K562 (cell line): Measurements from ENCODE around the gene COL5A1.

Experiments used
- CC2D1A ChIP-seq: fragments of 450-650 bp; IDR thresholded peaks from 2 replicates; pipeline ENCODE4 v1.6.1; 2017; ENCODE audit warnings: mild to moderate bottlenecking
- EZH2 ChIP-seq: IDR thresholded peaks from 2 replicates; pipeline ENCODE4 v1.6.1; 2012; ENCODE audit warnings: low read depth, mild to moderate bottlenecking, inconsistent platforms, low read length, borderline replicate concordance
- MEF2A ChIP-seq: IDR thresholded peaks from 2 replicates; pipeline ENCODE4 v1.6.1; 2011; ENCODE audit warnings: low read depth, mild to moderate bottlenecking, low read length, moderate library complexity; ENCODE audit not compliant: control insufficient read depth
- NFRKB ChIP-seq: fragments of 450-650 bp; IDR thresholded peaks from 2 replicates; pipeline ENCODE4 v1.6.1; 2016; ENCODE audit warnings: low read depth
- SAFB ChIP-seq: fragments of 200-400 bp; formaldehyde crosslinking; IDR thresholded peaks from 2 replicates; pipeline ENCODE4 v1.6.1; 2017; ENCODE audit warnings: low read depth, low read length, borderline replicate concordance
- ZNF217 ChIP-seq: sonication (generic); formaldehyde crosslinking; IDR thresholded peaks from 2 replicates; pipeline ENCODE4 v1.8.0; 2022; ENCODE audit warnings: mild to moderate bottlenecking, missing genetic modification reagents
- TF ChIP-seq, protein P1 (sequence below), 2 experiments: IDR thresholded peaks in 1 of 2; conservative IDR thresholded peaks in 1 of 2; 2 replicates each; pipeline ENCODE4 v1.6.1; 2016; ENCODE audit warnings: low read depth in 2 of 2, mild to moderate bottlenecking in 1 of 2, missing compliant biosample characterization in 1 of 2, missing genetic modification characterization in 1 of 2, moderate library complexity in 1 of 2
- TF ChIP-seq, protein P2 (sequence below), 3 experiments: IDR thresholded peaks in 2 of 3; conservative IDR thresholded peaks in 1 of 3; 2 replicates each; pipeline ENCODE4 v1.5.1; 2011 to 2012; ENCODE audit warnings: low read length in 3 of 3, mild to moderate bottlenecking in 3 of 3, control low read depth in 2 of 3, improper control_type of control experiment in 1 of 3, inconsistent platforms in 1 of 3, low read depth in 1 of 3, mixed read lengths in 1 of 3, moderate library complexity in 1 of 3; ENCODE audit not compliant: insufficient read depth in 2 of 3
- TF ChIP-seq, protein P3 (sequence below): sonication (generic); formaldehyde crosslinking; IDR thresholded peaks from 2 replicates; pipeline ENCODE4 v1.5.0; 2020; ENCODE audit warnings: missing genetic modification reagents
- TF ChIP-seq, protein P4 (sequence below): sonication (generic); formaldehyde crosslinking; IDR thresholded peaks from 2 replicates; pipeline ENCODE4 v1.9.0; 2022; ENCODE audit warnings: mild to moderate bottlenecking, missing genetic modification reagents

DNA sequence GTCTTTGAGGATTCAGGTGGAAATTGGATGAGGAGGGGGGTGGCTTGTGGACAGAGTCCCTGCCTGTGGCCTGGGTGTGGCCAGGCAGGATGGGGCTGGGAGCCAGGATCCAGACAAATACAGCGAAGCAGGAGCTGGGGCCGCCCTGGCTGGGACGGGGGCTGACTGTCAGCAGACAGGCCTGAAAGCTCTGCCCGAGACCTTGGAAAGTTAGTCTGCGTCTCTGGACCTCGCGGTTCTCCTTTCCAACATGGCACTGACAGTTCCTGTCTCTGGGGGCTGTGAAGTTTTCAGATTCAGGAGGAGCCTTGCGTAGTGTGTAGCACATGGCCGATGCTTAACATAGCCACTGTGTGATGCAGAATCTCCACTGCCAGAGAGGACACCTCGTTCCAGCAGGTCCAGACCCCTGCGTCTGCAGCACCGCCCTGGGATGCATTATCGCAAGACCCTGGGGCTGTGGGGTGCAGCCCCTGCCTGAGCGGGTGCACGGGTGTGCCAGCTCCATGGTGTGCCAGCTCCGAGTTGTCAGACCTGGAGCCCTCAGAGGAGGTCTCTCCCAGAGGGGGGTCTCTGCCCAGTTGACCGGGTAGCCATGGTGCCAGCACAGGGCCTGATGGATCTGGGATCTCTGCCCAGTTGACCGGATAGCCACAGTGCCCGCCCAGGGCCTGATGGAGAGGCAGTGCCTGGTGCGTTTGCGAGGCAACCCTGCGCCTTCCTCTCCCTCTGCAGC lies 89.3 kb downstream of the COL5A1 start:
- no peak for TF ChIP-seq NFRKB
- TF ChIP-seq CC2D1A = no peak
- TF ChIP-seq, protein P1, sequence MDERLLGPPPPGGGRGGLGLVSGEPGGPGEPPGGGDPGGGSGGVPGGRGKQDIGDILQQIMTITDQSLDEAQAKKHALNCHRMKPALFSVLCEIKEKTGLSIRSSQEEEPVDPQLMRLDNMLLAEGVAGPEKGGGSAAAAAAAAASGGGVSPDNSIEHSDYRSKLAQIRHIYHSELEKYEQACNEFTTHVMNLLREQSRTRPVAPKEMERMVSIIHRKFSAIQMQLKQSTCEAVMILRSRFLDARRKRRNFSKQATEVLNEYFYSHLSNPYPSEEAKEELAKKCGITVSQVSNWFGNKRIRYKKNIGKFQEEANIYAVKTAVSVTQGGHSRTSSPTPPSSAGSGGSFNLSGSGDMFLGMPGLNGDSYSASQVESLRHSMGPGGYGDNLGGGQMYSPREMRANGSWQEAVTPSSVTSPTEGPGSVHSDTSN (CRISPR knock-in tag; IDR thresholded peaks at IDR 0.05; ENCODE audit: low read depth) = no peak
- TF ChIP-seq, protein P1 (tag; conservative IDR thresholded peaks at IDR 0.05; ENCODE audit: low read depth) = no peak
- no peak for TF ChIP-seq ZNF217 (CRISPR knock-in tag)
- TF ChIP-seq EZH2 = no peak
- no peak for TF ChIP-seq MEF2A
- TF ChIP-seq SAFB = no peak
- TF ChIP-seq, protein P2, sequence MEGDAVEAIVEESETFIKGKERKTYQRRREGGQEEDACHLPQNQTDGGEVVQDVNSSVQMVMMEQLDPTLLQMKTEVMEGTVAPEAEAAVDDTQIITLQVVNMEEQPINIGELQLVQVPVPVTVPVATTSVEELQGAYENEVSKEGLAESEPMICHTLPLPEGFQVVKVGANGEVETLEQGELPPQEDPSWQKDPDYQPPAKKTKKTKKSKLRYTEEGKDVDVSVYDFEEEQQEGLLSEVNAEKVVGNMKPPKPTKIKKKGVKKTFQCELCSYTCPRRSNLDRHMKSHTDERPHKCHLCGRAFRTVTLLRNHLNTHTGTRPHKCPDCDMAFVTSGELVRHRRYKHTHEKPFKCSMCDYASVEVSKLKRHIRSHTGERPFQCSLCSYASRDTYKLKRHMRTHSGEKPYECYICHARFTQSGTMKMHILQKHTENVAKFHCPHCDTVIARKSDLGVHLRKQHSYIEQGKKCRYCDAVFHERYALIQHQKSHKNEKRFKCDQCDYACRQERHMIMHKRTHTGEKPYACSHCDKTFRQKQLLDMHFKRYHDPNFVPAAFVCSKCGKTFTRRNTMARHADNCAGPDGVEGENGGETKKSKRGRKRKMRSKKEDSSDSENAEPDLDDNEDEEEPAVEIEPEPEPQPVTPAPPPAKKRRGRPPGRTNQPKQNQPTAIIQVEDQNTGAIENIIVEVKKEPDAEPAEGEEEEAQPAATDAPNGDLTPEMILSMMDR (IDR thresholded peaks at IDR 0.05 in 2 of 3, conservative IDR thresholded peaks at IDR 0.05 in 1 of 3; ENCODE audit: insufficient read depth in 2 of 3, low read depth in 1 of 3, low read length in 3 of 3) = no peak
- TF ChIP-seq, protein P3, sequence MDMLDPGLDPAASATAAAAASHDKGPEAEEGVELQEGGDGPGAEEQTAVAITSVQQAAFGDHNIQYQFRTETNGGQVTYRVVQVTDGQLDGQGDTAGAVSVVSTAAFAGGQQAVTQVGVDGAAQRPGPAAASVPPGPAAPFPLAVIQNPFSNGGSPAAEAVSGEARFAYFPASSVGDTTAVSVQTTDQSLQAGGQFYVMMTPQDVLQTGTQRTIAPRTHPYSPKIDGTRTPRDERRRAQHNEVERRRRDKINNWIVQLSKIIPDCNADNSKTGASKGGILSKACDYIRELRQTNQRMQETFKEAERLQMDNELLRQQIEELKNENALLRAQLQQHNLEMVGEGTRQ = no peak
- TF ChIP-seq, protein P4, sequence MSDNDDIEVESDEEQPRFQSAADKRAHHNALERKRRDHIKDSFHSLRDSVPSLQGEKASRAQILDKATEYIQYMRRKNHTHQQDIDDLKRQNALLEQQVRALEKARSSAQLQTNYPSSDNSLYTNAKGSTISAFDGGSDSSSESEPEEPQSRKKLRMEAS (CRISPR knock-in tag) = no peak
